SK-N-MC (cell line): ENCODE results near the gene CMTM5.

Experiments
- DNase-seq: peaks from one replicate; pipeline ENCODE4 v3.0.0-alpha.2; 2011; ENCODE audit warnings: low read depth, low spot score
- H3K27ac ChIP-seq: fragments of 200-600 bp; sonication (generic); 2 replicates; pipeline ENCODE4 v1.5.1; 2016; ENCODE audit warnings: mixed run types
- H3K36me3 ChIP-seq: fragments of 200-600 bp; sonication (generic); 2 replicates; pipeline ENCODE4 v1.6.1; 2017; ENCODE audit warnings: antibody characterized with exemption, low read length, mixed read lengths; ENCODE audit not compliant: insufficient read depth
- H3K4me3 ChIP-seq: fragments of 200-600 bp; sonication (generic); 2 replicates; pipeline ENCODE4 v1.5.1; 2016
- H3K9ac ChIP-seq: fragments of 200-600 bp; sonication (generic); 2 replicates; pipeline ENCODE4 v1.8.0; 2017; ENCODE audit warnings: mixed run types, mixed read lengths; ENCODE audit not compliant: insufficient read length
- H3K9me3 ChIP-seq: fragments of 200-600 bp; sonication (generic); 2 replicates; pipeline ENCODE4 v1.6.1; 2017; ENCODE audit warnings: low read depth, mild to moderate bottlenecking, antibody characterized with exemption, low read length, moderate library complexity, mixed read lengths
- EZH2 ChIP-seq: fragments of 200-600 bp; sonication (generic); IDR thresholded peaks from one replicate; pipeline ENCODE4 v1.6.1; 2017; ENCODE audit warnings: antibody characterized with exemption
- FOXP2 ChIP-seq: optimal IDR thresholded peaks from 2 replicates; pipeline ENCODE3; 2011; ENCODE audit warnings: mild to moderate bottlenecking, moderate library complexity; ENCODE audit not compliant: insufficient read depth; ENCODE audit errors: extremely low read length, control extremely low read depth
- POLR2AphosphoS5 ChIP-seq: IDR thresholded peaks from 2 replicates; pipeline ENCODE4 v1.6.1; 2012; ENCODE audit warnings: mild to moderate bottlenecking, low read depth, low read length, borderline replicate concordance

The CMTM5 gene

DNA sequence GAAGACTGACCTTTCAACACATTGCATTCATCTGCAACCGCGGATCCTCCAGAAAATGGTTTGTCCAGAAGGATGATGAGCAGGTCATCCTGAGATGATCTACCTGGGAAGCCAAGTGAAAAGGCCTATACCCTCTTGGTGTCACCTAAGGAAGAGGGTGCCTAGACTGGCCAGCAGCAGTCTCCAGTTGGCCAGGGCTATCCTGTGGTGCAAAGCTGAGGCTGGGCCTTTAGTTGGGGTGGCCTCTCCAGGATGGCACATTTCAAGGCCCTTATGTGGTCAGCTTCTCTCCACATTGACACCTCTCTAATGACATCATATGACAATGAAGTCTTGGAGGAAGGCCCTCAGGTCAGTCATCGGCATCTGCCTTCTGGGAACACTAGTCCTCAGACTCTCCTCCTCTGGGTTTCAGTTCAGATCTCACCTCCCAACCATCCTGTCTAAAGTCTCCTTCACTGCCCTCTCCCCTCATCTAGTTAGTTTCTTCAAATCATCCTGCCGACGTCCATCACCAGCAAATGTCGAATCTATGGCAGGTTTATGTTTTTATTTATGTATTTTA is 20.9 kb upstream of the CMTM5 start:
- no peak for DNase-seq
- Histone ChIP-seq H3K9me3 (no peaks in the 10 kb centered on the region), H3K27ac (no peak overlapping the region), H3K36me3 (peaks cover 27% of the 10 kb centered on the region), H3K9ac (no peak overlapping the region), H3K4me3 (no peak overlapping the region)
- TF ChIP-seq POLR2AphosphoS5 (peak; percentile 35; the same call in 1 of the 2 replicates), FOXP2 (no peak)

DNA sequence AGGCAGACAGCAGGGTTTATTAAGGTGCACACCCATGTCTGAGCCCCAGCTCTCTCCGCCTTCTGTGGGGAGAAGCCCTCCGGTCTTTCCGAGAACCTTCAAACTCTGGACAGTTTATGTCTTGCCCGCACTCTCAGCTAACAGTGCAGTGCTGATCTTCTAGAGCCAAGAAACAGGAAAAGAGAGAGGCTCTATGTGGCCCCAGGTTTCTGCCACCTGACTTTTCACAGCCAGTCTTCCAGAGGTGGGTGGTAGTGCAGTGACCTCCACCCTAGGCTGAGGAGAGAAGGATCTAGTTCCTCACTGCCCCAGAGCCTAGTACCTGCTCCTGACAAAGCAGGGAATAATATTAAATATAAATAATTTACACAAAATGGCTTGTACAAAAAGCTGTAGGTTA is 20.2 kb upstream of the CMTM5 start:
- Histone ChIP-seq H3K36me3 (peaks cover 34% of the 10 kb centered on the region), H3K9me3 (no peaks in the 10 kb centered on the region), H3K27ac (no peak overlapping the region), H3K4me3 (no peak overlapping the region), H3K9ac (no peak overlapping the region)
- DNase-seq: no peak
- TF ChIP-seq EZH2 (no peak), FOXP2 (no peak), POLR2AphosphoS5 (no peak)

DNA sequence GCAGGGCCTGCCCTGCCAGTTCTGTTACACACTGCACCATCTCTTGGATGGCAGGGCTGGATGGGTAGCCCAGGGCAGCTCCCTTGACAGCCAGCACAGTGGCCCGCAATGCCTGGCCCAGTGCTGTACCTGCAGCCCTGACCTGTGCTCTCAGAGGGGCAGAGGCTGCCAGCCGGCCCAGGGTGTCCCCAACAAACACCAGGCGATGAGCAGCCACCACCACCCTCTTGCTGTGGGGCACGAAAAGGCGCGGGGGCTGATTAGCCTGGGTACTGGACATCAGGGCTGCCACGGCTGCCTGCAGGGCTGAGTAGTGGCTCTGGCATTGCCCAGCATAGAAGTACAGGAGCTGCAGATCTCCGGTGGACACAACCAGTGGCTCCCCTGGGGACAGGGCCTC is 19.6 kb upstream of the CMTM5 start:
- Histone ChIP-seq H3K4me3 (no peak overlapping the region), H3K27ac (no peak overlapping the region), H3K9ac (no peak overlapping the region), H3K36me3 (peaks cover 37% of the 10 kb centered on the region), H3K9me3 (no peaks in the 10 kb centered on the region)
- DNase-seq: no peak
- no peak for TF ChIP-seq POLR2AphosphoS5
- TF ChIP-seq EZH2: no peak
- TF ChIP-seq FOXP2: no peak

DNA sequence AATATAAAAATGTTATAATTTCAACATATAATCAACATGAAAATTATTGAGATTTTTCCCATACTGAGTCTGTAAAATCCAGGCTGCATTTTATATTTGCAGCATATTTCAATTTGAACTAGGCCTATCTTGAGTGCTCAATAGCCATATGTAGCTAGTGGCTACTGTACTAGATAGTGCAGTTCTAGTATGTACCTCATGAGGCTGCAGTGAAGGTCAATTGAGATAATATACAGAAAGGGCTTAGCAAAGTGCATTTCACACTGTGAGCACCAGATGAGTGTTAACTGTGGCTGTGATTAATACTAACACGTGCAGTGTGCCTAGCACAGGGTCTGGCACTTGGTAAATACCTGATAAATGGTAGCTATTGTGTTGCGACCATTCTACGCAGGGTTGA is 18.8 kb upstream of the CMTM5 start:
- peaks cover 38% of the 10 kb centered on the region for H3K36me3 ChIP-seq
- H3K27ac ChIP-seq: no peak overlapping the region
- H3K4me3 ChIP-seq: no peak overlapping the region
- no peak for DNase-seq
- H3K9me3 ChIP-seq: no peaks in the 10 kb centered on the region
- TF ChIP-seq POLR2AphosphoS5: no peak
- no peak for TF ChIP-seq EZH2
- TF ChIP-seq FOXP2: no peak
- no peak overlapping the region for H3K9ac ChIP-seq

DNA sequence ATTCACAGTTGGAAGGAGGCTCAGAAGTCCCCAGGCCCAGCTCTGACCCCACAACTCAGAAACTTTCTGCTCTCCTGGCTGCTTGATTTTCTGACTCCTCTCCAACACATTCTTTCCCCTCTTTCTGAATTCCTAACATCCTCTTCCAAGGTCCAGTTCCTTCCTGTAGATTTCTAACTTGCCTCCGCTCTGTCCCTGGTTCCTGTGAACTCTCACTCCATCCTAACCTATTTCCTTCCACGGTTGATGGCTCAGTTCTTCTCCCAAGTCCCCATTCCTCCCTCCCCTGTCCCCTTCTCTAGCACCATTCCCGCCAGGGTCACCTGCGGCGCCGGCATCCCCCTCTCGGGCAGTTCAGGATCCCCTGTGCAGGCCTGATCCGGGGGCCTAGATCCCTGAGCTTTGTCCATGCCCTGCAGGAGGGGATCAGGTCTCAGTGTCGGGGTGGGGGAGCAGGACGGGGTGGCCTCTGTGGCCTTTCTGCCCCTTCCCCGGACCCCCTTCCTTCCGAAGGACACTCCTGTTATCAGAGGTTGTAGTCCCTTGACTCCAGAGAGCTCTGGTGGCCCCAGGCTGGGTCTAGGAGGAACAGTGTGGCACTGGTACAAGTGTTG is 18.2 kb upstream of the CMTM5 start:
- Histone ChIP-seq H3K4me3 (no peak overlapping the region), H3K9me3 (no peaks in the 10 kb centered on the region), H3K36me3 (peaks cover 44% of the 10 kb centered on the region), H3K27ac (no peak overlapping the region), H3K9ac (no peak overlapping the region)
- TF ChIP-seq POLR2AphosphoS5 (no peak; the same call in 1 of the 2 replicates), EZH2 (no peak), FOXP2 (no peak)
- DNase-seq: no peak

DNA sequence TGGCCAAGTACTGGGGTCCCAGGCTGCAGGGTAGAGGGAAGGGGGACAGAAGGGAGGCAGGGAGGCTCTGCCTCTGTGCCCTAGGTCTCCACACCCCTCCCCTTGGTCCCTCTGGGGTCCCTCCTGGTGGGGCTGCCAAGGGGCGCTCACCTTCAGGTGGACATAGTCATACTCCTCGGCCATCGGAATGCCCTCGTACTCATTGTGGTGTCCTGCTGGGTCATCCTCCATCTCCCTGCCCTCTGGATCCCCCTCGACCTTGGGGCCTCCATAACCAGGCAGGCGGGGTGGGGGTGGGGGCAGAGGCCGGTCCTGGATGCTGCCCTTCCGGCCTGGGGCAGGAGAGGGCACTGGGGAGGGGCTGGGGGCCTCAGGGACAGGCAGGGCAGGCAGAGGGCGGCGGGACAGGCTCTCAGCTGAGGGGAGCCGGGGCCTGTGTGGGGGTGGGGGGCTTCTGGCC is 17.6 kb upstream of the CMTM5 start:
- no peak overlapping the region for H3K4me3 ChIP-seq
- DNase-seq: no peak
- H3K9ac ChIP-seq: no peak overlapping the region
- no peak overlapping the region for H3K27ac ChIP-seq
- H3K9me3 ChIP-seq: no peaks in the 10 kb centered on the region
- peaks cover 49% of the 10 kb centered on the region for H3K36me3 ChIP-seq
- TF ChIP-seq POLR2AphosphoS5: 0 out of 2 replicates have a peak, but pooled peaks have one; percentile 9
- no peak for TF ChIP-seq FOXP2

DNA sequence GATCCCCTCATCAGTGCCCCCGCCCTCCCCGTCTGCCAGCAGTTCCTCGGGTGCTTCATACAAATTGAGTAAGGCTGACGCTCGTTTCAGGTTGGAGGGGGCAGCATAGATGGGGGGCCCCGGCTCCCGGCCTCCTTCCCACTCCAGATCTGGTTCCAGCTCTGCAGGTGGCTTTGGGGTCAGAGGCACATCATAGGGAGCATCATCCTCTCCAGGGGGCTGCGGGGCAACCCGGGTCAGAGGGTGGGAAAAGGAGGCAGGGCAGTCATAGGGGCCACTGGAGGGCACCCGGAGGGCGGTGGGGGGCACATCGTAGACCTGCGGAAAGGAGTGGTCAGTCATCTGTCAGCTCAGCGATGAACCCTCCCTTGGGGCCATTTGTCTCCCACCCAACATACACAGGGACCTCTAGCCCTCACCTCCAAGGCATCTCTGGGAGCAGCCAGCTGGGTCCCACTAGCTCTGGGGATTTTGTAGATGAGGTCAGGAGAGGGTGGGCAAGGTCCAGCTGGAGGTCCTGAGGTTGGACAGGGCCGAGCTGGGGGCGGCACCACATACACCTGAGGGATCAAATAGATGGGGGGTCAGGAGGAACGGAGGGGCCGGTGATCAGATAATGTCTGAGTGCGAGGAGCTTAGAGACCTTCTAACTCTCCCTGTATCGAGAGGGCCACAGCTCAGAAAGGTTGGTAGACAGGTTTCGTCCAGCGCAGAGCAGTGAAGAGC is 17.0 kb upstream of the CMTM5 start:
- no peaks in the 10 kb centered on the region for H3K9me3 ChIP-seq
- peaks cover 49% of the 10 kb centered on the region for H3K36me3 ChIP-seq
- no peak overlapping the region for H3K9ac ChIP-seq
- H3K4me3 ChIP-seq: no peak overlapping the region
- TF ChIP-seq POLR2AphosphoS5 (no peak), FOXP2 (no peak), EZH2 (no peak)
- H3K27ac ChIP-seq: no peak overlapping the region
- DNase-seq: no peak

DNA sequence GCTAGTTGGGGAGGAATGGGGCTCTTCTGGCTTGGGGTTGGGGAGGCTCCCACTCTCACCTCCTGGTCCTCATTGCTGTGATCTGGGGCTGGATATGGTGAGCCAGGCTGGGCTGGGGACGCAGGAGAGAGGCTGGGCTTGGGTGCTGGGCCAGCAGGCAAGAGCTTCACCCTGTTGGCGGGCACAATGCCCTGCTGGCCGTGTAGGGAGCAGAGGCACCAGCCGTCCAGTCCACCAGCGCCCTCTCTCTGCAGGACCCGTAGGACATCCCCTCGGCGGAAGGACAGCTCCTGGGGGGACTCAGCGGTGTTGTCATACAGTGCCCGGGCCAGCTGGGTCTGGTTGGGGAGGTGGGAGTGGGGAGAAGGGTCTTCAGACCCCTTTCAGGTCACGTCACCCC is 16.4 kb upstream of the CMTM5 start:
- Histone ChIP-seq H3K27ac (no peak overlapping the region), H3K36me3 (peaks cover 49% of the 10 kb centered on the region), H3K4me3 (no peak overlapping the region), H3K9ac (no peak overlapping the region), H3K9me3 (no peaks in the 10 kb centered on the region)
- TF ChIP-seq POLR2AphosphoS5: no peak
- no peak for TF ChIP-seq FOXP2
- no peak for TF ChIP-seq EZH2
- DNase-seq: no peak
